ENCODE measurements around the gene HDAC10. TPM values are rescaled to one million over a fixed set of nuclear protein-coding genes. Genes with fewer than 3 reads are reported as not detected.

HDAC10 gene
- total and polyA plus RNA-seq, 3 donors from 2014 or later, result 13.5 to 33.1 (median 32.1) TPM

DNA sequence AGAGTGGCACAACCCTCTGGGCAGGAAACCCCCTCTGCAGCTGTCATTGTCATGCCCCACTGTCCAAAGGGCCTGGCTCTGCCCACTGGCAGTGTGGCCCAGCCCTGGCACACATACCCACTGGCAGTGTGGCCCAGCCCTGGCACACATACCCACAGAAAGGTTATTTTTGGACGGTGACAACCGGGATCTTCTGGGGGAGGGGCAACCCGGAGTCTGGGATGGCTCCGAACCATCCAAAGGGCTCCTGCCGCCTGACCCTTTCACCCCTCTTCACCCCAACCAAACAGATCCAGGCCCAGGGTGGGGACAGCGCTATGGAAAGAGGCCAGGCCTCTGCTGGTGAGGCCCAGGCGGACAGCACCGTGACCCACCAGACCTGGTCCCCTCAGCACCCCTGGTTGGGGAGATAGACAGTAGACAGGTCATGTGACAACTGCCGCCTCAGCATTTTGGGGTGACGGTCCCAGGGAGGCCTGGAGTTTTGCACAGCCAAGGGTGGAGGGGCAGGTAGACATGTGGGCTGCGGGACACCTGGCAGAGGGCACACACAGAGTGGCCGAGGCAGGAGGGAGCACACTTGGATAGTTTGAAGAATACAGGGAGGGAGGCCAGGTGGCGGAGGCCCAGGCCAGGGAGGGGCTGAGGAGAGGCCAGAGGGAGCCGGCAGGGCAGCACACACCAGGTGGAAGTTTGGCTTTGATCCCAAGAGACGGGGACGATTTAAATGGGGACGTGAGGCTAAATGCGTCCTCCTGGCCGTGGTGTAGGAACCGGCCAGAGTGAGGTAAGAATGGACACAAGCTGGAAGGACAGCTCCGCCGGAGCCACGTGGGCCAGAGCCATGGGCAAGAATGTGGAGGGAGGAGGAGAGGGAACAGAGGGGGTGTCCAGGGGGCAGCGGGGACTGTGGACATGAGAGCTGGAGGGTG, 7.6 kb upstream of the HDAC10 start:
- Histone ChIP-seq H3K4me3 (no peak overlapping the region), H3K4me1 (peaks cover 11% of the 10 kb centered on the region), H3K9me3 (no peaks in the 10 kb centered on the region), H3K27ac (no peak overlapping the region), H3K36me3 (ENCODE audit: low read depth, missing control alignments) (no peaks in the 10 kb centered on the region), H3K27me3 (no peaks in the 10 kb centered on the region)
- TF ChIP-seq POLR2A (IDR thresholded peaks at IDR 0.05), result no peak
- no peak for DNase-seq
- intact Hi-C loops (cut with DNase I; ENCODE audit: low total_unique reads), result no loop called here
- WGBS, 2 donors, result 82 to 84% methylated on average over 19 to 24 of the region's 24 CpGs

DNA sequence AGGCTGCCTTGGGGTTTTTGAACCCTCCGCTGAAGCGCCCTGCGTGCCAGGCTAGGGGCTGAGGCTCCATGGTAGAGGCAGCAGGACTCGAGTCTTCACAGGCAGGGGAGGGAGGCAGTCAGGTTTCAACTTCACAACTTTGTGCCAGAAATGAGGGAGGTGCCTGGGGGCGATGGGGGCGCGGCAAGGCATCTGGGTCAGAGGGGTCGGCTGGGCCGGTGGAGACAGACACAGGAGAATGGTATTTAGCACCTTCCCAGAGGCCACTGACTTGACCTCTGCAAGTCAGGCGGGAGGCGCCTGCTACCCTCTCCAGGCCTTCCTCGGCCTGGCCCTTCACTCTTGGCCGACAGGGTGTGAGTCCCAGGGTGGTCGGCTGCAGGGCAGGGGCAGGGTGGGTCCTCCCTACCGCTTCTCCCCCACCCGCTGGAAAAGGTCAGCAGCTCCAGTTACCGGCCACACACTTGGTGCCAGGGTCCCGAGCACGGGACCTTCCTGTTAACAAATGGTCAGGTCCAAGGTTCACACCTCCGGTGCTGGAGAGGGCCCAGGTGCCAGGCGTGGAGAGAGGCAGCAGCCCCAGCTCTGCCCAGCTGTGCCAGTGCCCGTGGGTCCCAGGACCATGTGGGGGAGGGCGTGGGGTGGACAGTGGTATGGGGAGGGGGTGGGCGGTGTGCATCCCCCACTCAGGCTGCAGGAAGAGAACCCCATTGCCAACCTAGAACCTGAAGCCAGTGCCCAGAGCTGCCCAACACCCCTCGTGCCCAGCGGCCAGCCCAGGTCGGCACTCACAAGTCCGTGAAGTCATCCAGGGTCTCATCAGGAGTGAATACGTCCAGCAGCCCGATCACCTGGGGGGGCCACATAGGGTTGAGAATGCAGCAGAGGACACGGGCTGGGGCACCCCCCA, 6.6 kb upstream of the HDAC10 start:
- Histone ChIP-seq H3K4me1 (peaks cover 11% of the 10 kb centered on the region), H3K27me3 (no peaks in the 10 kb centered on the region), H3K27ac (no peak overlapping the region), H3K36me3 (ENCODE audit: low read depth, missing control alignments) (no peaks in the 10 kb centered on the region), H3K4me3 (no peak overlapping the region), H3K9me3 (no peaks in the 10 kb centered on the region)
- no peak for DNase-seq
- intact Hi-C loops (cut with DNase I; ENCODE audit: low total_unique reads), result no loop called here
- WGBS, 2 donors, result 78 to 81% methylated on average over 11 to 31 of the region's 31 CpGs
- TF ChIP-seq POLR2A (IDR thresholded peaks at IDR 0.05) (no peak), CTCF (IDR thresholded peaks at IDR 0.05) (no peak)

DNA sequence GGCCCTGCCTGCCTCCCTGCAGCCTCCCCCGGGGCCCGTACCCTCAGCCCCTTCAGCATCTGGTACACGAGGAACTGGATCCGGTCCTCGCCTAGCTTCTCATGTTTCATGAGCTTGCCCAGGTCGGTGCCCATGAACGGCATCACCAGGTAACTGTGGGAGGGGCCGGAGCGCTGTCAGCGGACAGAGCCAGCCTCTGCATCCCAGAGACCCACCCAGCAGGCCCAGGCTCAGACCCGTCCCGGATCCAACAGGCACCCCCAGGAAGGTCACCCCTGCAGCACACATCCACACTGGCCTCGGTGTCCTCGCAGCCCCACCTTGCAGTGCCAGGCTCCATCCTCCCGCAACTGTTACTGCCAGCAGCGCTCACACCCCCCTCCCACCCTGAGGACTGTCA, 6.0 kb upstream of the HDAC10 start:
- WGBS, 2 donors, result 74 to 90% methylated on average over 2 to 16 of the region's 16 CpGs
- Histone ChIP-seq H3K27me3 (no peaks in the 10 kb centered on the region), H3K4me1 (peaks cover 7% of the 10 kb centered on the region), H3K9me3 (no peaks in the 10 kb centered on the region), H3K4me3 (no peak overlapping the region), H3K36me3 (ENCODE audit: low read depth, missing control alignments) (no peaks in the 10 kb centered on the region), H3K27ac (no peak overlapping the region)
- no peak for DNase-seq
- no peak for TF ChIP-seq CTCF (IDR thresholded peaks at IDR 0.05)
- TF ChIP-seq POLR2A (IDR thresholded peaks at IDR 0.05), result no peak
- intact Hi-C loops (cut with DNase I; ENCODE audit: low total_unique reads), result no loop called here

- no peak for DNase-seq
- Histone ChIP-seq H3K9me3 (no peaks in the 10 kb centered on the region), H3K36me3 (ENCODE audit: low read depth, missing control alignments) (no peaks in the 10 kb centered on the region), H3K27ac (no peak overlapping the region), H3K4me1 (peaks cover 6% of the 10 kb centered on the region), H3K27me3 (no peaks in the 10 kb centered on the region), H3K4me3 (no peak overlapping the region)
- intact Hi-C loops (cut with DNase I; ENCODE audit: low total_unique reads), result no loop called here
- TF ChIP-seq POLR2A (IDR thresholded peaks at IDR 0.05), result no peak
- 89 to 100% methylated on average over 1 to 12 of the region's 12 CpGs for WGBS, 2 donors
Measured at GRCh38 chr22:50256258-50256862, 5.3 kb upstream of the HDAC10 start.

GRCh38 chr22:50255607-50256006, 4.5 kb upstream of the HDAC10 start:
- 87% methylated on average over 10 to 17 of the region's 17 CpGs for WGBS, 2 donors
- intact Hi-C loops (cut with DNase I; ENCODE audit: low total_unique reads), result no loop called here

More at GRCh38 chr22:50255607-50256006, 4.5 kb upstream of the HDAC10 start:
- no peak for TF ChIP-seq CTCF (IDR thresholded peaks at IDR 0.05)
- no peak for TF ChIP-seq POLR2A (IDR thresholded peaks at IDR 0.05)
- Histone ChIP-seq H3K9me3 (no peaks in the 10 kb centered on the region), H3K4me1 (peaks cover 5% of the 10 kb centered on the region), H3K27ac (no peak overlapping the region), H3K4me3 (no peak overlapping the region), H3K36me3 (ENCODE audit: low read depth, missing control alignments) (no peaks in the 10 kb centered on the region), H3K27me3 (no peaks in the 10 kb centered on the region)
- DNase-seq, result no peak
